GM19239 (cell line): Measurements from ENCODE around the gene ZNHIT6.

ENCODE experiments used
- DNase-seq: peaks from one replicate; pipeline ENCODE4 v3.0.0; 2011; ENCODE audit warnings: low spot score; ENCODE audit not compliant: insufficient read length
- FAIRE-seq: peaks from 2 replicates; lab custom pipeline; 2011; peaks lifted over from hg19 to GRCh38; lab: Jason Lieb, UNC

The ZNHIT6 gene

DNA sequence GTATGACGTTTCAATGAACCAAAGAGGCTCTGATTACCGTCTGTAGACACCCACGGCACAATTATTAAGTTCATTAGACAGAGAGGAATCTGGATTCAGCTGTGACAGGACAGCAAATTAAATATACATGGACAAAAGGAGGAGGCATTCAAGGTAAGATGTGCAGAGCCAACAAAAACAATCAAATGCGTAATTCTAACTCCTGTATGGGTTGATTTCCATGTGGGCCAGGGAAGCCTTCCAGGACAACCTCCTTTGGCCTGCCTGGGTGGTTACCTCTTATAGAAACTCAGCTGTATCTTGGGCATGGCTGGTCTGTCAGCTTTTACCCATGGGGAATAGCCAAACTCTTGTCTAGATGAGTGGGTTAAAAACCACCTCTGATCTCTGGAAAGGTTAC lies 83.9 kb downstream of the ZNHIT6 start:
- FAIRE-seq (no peak), DNase-seq (no peak)

DNA sequence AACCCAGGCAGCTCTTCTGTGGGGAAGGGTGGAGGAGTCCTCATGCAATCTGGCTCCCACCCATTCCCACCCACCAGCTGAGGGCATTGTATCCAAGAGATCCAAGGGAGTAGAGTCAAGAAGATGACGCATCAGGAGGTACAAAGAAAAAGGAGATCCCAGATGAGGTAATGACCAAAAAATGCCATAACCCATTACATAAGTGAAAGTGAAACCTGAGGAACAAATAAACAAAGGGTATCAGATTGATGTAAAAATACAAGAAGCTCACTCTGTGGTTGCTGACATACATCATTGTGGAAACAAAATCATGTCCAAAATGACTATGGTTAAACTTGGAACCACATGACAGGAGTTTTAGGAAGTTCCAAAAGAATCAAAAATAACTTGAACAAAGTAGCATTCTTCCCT lies 85.2 kb downstream of the ZNHIT6 start:
- DNase-seq: no peak
- no peak for FAIRE-seq

DNA sequence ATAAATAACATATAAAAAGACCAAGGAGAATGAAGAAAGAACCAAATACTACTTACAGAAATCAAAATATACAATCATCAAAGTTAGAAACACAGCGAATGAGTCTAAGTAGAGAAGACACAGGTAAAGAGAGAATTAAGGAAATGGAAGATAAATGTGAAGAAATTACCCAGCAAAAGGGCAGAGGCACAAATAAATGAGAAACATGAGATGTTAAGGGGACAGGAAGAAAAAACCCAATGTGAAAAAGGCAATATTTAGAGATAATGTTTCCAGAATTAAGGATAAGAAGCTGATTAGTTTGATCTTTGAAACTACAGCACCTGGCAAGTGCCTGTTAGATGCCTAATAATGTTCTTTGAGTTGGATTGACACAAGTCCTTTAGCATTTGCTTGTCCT lies 86.8 kb downstream of the ZNHIT6 start:
- DNase-seq: no peak

DNA sequence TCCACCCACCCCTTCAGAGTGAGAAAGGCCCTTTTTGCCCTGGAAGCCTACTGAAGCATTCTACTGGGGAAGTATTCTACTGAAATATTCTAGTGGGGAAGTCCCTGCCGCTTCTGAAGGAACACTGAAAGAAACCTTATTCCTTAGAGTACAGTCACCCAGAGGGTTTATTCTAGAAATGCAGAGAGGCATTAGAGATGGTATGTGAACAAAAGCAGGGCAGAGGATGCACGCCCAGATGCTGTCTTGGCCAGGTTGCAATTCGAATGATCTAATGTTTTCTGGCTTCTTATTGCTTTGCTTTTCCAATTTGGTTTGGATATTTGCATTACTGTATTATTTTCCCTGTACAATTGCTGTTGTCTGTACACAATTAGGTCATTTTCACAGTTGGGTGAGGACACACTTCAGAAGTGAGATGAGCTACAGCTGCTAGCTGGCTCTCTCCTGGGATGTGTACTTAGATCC lies 90.6 kb downstream of the ZNHIT6 start:
- FAIRE-seq (no peak), DNase-seq (no peak)

More for the DNA sequence above, 86.8 kb downstream of the ZNHIT6 start:
- FAIRE-seq: no peak

DNA sequence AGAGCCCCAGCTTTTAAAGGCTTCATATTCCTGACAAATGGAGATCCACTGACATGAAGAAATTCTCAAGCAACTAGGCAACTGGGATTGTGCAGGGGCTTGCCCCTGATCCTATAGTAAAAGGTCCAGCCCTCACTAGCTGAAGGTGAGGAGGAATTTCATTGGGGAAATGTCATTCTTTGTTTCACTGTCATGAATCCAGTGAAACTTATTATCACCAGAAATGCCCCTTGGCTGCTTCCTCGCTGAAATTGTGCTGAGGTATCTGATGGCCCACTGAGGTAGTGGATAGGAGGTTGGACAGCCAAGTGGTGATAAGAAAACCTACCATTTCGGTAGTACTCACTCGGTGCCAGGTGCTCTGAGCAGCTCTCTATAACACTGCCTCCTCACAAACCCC lies 91.5 kb downstream of the ZNHIT6 start:
- no peak for FAIRE-seq
- no peak for DNase-seq

DNA sequence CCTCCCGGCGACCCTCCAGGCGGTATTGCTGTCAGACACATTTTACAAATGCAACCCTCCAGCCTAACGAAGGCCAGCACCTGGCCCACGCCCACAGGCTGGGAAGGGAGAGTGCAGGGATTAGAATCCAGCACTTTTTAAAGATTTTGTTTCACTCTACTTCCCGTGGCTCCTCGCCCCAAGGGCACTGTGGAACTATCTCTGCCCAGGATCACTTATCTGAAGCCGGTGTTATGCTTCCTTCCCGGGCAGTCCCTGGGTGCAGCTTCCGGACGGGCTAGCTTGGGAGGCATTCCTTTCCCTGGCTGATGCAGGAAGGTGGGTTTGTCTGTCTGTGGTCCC lies 91.9 kb downstream of the ZNHIT6 start:
- DNase-seq (no peak), FAIRE-seq (no peak)

DNA sequence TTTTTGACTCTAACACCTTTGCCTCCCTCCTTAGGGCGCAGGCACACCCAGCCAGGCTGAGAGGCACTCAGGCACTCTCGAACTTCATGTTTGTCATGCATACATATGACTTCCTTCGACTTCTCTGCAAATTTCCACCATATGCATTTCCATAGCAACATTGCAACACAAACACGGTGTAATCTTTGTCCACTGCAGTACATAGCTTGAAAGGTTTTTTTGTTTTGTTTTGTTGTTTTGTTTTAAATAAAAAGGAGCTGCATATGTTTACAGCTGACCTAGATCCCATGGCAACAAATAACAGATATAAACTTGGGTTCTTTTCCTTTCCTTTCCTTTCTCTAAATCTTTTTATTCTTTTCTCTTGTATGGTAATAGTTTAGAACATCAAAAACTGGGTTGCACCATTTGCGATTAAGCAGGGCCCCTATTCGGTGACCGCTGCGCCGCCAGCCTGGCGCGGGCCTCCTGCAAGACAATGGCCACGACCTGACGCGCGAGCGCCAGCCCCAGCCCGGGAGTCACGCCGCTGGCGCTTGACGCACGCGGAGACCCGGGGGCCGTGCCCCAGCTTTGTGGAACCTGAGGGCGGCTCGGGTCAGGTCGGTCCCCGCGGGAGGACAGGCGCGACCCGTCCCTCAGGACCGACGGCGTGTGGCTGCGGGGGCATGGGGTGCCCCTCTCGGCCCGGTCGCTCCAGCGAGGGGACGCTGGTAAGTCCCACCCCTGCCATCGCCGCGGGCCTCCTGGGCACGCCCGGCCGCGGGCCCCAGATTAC lies 92.5 kb downstream of the ZNHIT6 start:
- FAIRE-seq (no peak), DNase-seq (no peak)

DNA sequence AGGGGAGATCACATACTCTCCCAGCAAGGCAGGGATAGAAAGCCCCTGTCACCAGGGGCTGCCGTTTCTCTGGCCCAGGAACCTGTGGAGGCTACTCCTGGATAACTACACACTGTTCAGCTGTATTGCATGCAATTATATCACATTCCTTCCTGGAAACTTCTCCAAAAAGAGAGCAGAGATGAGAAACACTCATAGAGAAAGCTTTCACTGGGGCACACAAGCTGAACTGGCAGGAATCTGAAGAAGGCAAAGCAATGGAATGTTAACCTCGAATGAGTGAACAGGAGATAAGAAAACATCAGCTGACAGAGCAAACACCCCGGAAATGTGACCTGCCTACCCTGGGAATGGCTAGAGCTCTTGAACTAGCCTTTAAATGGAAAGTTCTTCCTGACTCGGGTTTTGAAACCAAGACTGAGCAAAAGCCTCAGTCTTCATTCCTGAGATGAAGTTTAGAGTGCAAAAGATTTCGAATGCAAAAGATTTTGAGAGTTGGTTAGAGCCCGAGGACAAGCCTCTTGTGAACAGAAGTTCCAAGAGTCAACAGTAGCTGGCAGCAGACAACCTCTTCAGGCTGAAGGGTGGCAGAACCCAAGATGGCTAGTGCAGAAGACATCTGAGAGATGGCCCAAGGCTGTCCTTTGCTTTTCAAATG lies 95.4 kb downstream of the ZNHIT6 start:
- no peak for FAIRE-seq
- DNase-seq: no peak

DNA sequence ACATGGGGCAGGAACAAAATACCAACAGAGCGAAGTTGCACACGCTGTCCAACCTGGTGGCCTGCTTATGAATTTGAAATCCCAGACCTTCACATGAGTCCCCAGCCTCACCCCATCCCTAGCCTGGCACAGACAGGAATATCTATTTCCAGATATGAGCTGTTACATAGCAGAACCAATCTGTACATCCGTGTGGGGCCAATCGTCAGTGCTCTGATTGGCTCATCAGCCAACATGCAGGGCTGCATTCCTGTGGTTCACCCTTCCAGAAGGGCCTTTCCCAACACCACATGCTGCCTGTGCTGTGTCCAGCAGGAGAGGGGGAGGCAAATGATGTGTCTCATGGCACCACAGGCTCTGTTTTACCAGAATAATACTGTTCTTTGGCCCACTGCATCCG lies 96.4 kb downstream of the ZNHIT6 start:
- DNase-seq (no peak), FAIRE-seq (no peak)

DNA sequence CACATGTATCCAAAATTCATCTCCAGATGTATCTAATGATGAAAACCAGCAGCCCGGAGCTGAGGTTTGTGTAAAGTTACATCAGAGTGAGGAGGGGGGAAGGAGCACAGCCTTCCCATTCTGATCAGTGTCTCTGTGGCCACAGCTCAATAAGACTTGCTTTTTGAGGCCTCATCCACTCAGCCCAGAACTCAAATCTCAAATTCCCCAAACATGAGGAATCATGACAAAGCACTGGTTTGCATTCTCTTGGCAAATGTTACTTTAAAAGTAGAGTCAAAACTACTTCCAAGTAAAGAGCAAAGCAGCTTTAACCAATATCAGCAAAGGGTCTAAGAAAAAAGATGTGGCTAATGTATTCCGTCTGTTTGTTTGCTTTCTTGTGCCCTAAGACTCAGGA lies 96.8 kb downstream of the ZNHIT6 start:
- no peak for DNase-seq
- no peak for FAIRE-seq

DNA sequence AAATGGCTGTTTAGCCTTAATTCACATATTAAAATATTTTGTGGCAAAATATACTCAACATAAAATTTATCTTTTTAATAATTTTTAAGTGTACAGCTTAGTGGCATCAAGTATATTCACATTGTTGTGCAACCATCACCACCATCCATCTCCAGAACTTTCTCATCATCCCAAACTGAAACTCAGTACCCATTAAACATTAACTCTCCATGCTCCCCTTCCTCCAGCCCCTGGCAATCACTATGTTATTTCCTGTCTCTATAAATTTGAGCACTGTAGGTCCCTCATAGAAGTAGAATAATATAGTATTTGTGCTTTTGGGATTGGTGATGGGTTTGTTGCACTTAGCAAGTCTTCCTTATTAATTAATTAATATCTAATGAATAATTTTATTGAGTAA lies 98.3 kb downstream of the ZNHIT6 start:
- FAIRE-seq: no peak
- no peak for DNase-seq

DNA sequence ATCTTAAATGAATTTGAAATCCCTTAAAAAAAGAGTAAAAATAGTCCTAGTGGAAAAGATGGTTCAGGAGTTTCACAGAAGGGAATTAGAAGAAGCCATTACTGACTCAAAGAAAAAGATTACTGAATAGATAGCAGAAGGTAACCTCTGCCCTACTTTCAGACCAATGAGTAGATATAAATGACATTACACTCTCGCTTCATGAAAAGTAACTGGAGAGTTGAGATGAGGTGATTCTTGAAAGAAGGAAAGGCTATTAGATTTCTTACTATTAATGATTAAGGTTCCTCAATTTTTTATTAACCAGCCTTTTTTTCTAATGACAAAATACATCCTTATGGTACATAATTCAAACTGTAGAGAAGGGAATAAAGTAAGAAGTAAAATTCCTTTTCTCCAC lies 99.4 kb downstream of the ZNHIT6 start:
- FAIRE-seq (no peak), DNase-seq (no peak)

DNA sequence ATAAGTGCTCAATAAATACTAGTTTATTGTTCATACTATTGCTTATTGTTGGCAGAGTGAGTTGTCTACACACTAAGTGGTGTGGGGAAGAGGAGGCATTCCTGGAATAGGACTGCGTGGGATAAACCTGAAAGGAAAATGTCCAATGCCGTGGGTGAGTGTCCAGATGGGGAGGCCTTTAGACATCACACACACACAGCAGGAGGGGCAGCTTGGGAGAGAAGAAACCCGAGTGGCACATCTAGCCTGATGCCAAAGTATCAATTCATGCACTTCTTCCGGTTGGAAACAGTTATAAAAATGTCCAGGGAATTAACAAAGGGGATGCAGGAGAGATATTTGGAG lies 100.3 kb downstream of the ZNHIT6 start:
- DNase-seq (no peak), FAIRE-seq (no peak)

DNA sequence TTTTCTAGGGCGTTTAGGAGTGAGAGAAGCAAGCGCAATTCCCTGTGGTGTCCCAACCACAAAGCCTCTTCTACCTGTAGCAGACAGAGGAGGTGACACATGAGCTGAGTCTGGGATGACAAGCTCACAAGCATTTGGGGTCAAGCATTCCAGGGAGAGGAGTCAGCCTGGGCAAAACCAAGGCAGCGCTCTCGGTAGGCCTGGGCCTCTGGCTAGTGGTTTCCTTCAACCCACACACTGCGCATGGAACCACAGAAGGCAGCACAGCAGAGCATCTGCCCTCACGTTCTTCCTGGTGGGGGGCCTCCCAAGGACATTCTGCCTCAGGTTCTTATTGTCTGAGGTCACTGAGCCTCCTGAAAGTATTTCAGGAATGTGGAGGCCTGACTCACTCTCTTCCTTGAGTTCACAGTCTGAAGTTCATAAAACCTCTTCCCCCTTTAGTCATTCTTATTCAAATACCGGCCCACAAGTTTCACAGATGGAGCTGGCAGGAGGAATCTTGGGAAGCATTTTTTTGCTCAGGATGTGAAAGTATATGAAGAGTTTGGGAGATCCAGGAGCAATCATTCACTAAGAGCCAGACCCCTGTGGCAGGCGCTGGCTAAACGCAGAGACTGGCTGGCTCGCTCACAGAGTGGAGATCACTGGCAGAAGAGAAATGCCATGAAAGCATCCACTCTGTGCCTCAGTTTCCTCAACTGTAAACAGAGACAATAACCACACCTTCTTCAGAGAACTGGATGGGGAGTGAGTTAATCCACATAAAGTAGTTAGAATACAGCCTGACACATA lies 100.9 kb downstream of the ZNHIT6 start:
- DNase-seq (no peak), FAIRE-seq (no peak)

DNA sequence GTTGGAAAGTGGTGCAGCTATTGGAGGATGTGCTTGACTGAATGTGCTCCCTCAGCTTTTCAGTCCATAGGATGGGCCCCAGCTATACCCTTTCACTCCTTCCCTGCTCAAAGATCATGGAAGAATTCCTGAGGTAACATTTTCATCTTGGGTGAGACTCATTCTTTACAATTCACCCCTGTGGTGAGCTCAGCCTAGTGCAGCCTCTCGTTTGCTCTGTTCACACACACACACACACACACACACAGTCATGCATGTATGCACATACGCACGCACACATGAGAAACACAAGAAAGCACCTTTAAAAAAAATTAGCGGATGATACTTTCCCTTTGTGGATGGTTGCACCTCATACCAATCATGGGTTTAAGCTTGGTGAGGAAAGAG lies 101.8 kb downstream of the ZNHIT6 start:
- DNase-seq (no peak), FAIRE-seq (no peak)

DNA sequence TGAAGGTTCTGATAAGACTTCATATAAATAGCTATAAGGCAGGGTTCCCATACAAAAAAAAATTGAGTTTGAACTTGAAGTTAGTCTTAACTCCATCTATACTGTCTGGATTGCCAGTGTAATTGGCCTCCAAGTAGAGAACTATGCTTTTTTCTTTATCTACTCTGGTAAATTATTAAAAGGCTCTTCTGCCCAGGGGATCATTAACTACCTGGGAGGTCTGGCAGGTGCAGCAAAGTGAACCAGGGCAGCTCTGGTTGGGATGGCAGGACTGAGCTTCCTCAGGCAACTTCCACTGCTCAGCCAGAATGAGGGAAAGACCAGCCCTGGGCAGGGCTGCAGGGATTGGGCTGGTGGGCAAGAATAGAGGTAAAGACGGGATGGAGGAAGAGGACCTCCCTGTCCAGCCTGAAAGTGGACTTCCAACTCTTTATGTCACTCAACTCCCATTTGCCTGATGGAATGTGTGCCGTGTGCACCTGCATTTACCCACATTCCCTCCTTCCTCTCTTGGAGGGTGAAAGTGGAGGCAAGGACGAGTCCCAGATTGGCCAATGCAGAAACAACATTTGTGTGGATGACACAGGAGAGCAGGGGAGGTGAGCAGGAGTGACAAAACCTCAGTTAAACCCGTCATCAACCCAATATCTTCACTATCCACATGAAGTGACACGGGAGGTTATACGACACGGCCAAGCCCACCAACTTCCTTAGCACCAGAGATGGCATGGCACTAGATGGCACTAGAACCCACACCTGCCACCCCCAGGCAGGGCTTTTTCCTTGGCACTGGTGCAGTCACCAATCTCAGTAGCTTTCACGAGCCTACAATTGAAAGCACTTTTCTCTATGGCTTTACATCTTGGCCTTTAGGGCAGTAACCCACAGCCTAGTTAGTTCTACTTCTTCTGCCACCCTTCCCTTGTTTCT lies 102.5 kb downstream of the ZNHIT6 start:
- DNase-seq: no peak
- FAIRE-seq: no peak

DNA sequence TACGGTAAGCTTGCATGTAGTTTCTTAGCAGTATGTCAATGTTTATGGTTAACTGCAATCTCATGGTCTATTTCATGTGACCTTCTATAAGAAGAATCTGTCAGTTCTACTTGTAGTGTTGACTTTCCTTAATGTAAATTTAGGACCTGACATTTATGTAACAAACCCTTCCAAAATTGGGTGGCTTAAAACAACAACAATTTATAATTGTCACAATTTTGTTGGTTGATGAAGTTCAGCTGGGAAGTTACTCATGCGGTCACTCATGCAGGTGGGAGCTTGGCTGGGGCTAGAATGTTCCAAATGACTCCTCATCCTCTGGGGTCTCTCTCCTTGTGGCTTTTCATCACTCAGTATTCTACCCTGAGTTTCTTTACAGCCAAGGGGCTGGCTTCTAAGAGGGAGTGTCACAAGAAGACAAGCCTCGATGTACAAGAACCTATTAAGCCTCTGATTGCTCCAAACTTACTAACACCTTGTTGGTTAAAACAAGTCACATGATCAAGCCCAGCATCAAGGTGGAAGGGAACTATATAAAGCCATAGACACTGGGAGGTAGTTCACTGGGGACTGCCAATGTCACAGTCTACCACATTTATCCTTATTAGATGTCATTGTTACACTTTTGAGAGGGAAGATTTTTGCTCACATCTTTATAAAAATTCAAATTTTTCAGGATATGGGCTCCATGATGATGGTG lies 103.8 kb downstream of the ZNHIT6 start:
- DNase-seq (no peak), FAIRE-seq (no peak)

DNA sequence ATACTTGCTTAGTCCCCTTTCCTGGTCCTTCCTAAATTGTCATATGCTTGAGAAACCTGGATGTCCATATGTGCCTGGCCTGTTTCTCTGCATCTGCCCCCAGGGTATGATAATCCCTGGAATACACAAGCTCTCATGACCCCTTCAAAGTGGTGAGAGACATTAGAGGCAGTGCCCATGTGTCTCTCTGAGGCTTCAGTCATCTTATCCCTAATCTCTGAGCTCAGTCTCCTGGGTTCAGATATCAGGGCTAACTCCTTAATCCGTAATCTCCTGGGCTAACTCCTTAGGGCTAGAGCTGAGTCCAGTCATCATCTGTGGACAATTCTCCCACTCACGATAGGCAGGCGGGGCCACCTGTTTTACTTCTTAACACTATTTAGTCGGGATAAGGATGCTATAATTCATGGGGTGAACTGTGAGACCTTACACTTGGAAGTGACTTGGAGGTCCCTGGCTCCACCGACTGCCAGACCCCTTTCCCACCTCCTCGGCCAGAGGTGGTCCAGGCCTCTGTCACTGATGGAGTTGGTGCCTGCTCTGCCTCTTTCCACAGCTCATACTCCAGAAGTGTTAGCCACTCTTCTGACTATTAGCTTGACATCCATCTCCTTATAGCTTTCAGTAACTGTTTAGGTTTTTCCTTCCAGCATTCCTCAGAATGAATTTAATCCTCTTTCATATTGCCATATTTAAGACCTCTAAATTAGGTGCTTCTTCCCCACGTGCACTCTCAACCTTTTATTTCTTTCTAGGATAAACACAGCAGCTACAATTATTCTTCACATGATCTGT lies 105.0 kb downstream of the ZNHIT6 start:
- DNase-seq (no peak), FAIRE-seq (no peak)

DNA sequence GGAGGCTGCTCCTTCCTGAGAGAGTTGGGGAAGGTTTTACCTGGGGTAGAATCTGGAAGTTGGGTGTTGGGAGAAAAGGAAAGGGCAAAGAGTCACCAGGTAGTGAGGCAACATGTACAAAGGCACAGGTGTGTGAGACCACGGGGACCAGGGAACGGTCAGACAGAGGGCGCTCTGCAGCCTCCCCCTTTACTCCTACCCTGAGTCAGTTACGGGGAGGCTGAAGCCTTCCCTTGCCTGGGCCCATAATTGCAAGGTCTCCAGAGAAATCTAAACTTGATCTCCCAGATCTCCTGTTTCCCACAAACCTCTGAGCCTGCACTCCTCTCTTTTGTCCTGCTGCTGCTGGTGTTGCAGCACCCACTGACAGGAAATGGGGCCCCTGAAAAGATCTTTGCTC lies 105.7 kb downstream of the ZNHIT6 start:
- no peak for DNase-seq
- no peak for FAIRE-seq
